Activated CD8-positive, alpha-beta memory T cell treated with anti-CD3 and anti-CD28 coated beads, Interleukin-2, amount 50 U/mL, for 4 hours (primary cell): ENCODE results near the gene GRIFIN.

Experiments
- DNase-seq: peaks from one replicate; pipeline ENCODE4 v3.0.0-alpha.2; 2020

GRIFIN gene

GRCh38 chr7:2497500-2498336 lies 21.5 kb upstream of the GRIFIN start:
- DNase-seq: no peak

- DNase-seq: no peak
Observed at GRCh38 chr7:2497065-2497464, 20.9 kb upstream of the GRIFIN start.

- DNase-seq: no peak
Observed at GRCh38 chr7:2496375-2496774, 20.2 kb upstream of the GRIFIN start.

GRCh38 chr7:2495418-2496299 lies 19.5 kb upstream of the GRIFIN start:
- no peak for DNase-seq

- no peak for DNase-seq
Observed at GRCh38 chr7:2494191-2495130, 18.3 kb upstream of the GRIFIN start.

GRCh38 chr7:2493205-2494164 lies 17.3 kb upstream of the GRIFIN start:
- DNase-seq: no peak

- no peak for DNase-seq
Observed at GRCh38 chr7:2492038-2492437, 15.8 kb upstream of the GRIFIN start.

GRCh38 chr7:2490181-2490651 lies 14.0 kb upstream of the GRIFIN start:
- DNase-seq: no peak

GRCh38 chr7:2488681-2489080 lies 12.5 kb upstream of the GRIFIN start:
- DNase-seq: no peak

GRCh38 chr7:2488272-2488645 lies 12.1 kb upstream of the GRIFIN start:
- DNase-seq: no peak

- DNase-seq: no peak
Observed at GRCh38 chr7:2487586-2488271, 11.5 kb upstream of the GRIFIN start.

GRCh38 chr7:2484868-2485267 lies 8.7 kb upstream of the GRIFIN start:
- no peak for DNase-seq

- DNase-seq: no peak
Observed at GRCh38 chr7:2483494-2483893, 7.3 kb upstream of the GRIFIN start.

- no peak for DNase-seq
Observed at GRCh38 chr7:2482725-2483451, 6.7 kb upstream of the GRIFIN start.

- no peak for DNase-seq
Observed at GRCh38 chr7:2481195-2481594, 5.0 kb upstream of the GRIFIN start.

- no peak for DNase-seq
Observed at GRCh38 chr7:2480070-2480408, 3.8 kb upstream of the GRIFIN start.

GRCh38 chr7:2479276-2480069 lies 3.3 kb upstream of the GRIFIN start:
- DNase-seq: no peak

- DNase-seq: no peak
Observed at GRCh38 chr7:2478800-2479199, 2.6 kb upstream of the GRIFIN start.

GRCh38 chr7:2478399-2478785 lies 2.2 kb upstream of the GRIFIN start:
- no peak for DNase-seq
